Kidney epithelial cell (primary cell): Measurements from ENCODE around the gene MIA. TPM values are rescaled to one million over a fixed set of nuclear protein-coding genes. Genes with fewer than 3 reads are reported as not detected.

ENCODE experiments used
- DNase-seq: peaks from one replicate; pipeline ENCODE4 v3.0.0-alpha.2; 2010; ENCODE audit warnings: low read depth
- H3K27me3 ChIP-seq: 2 replicates; pipeline ENCODE4 v1.6.0; 2011; ENCODE audit warnings: low read length; ENCODE audit not compliant: control insufficient read depth, insufficient read depth
- H3K36me3 ChIP-seq: 2 replicates; pipeline ENCODE4 v1.5.1; 2011; ENCODE audit warnings: low read length; ENCODE audit not compliant: control insufficient read depth, insufficient read depth
- H3K4me3 ChIP-seq: 2 replicates; pipeline ENCODE4 v1.5.1; 2011; ENCODE audit warnings: low read depth, mild to moderate bottlenecking, control low read depth, low read length
- CTCF ChIP-seq: IDR thresholded peaks from 2 replicates; pipeline ENCODE4 v1.5.1; 2011; ENCODE audit warnings: mild to moderate bottlenecking, moderate library complexity, low read length, control low read depth, inconsistent platforms; ENCODE audit not compliant: insufficient read depth, poor library complexity, severe bottlenecking
- total RNA-seq: library from RNA; depleted of rRNA; stranded (reverse); fragments of >200 nt; gene quantifications from 2 replicates; pipeline ENCODE4 v1.2.3, GENCODE V29; 2015

The MIA gene
- total RNA-seq, 1 donor from 2014 or later, result not detected

- H3K36me3 ChIP-seq, result peaks cover 3% of the 10 kb centered on the region
Measured at GRCh38 chr19:40754611-40755247, 20.6 kb upstream of the MIA start.

GRCh38 chr19:40755248-40755624 lies 20.1 kb upstream of the MIA start:
- Histone ChIP-seq H3K27me3 (no peaks in the 10 kb centered on the region), H3K36me3 (peaks cover 3% of the 10 kb centered on the region), H3K4me3 (no peak overlapping the region)
- no peak for DNase-seq
- TF ChIP-seq CTCF, result no peak

More at GRCh38 chr19:40754611-40755247, 20.6 kb upstream of the MIA start:
- no peak for DNase-seq
- TF ChIP-seq CTCF, result no peak
- H3K4me3 ChIP-seq, result no peak overlapping the region
- H3K27me3 ChIP-seq, result no peaks in the 10 kb centered on the region

GRCh38 chr19:40755791-40756190 lies 19.5 kb upstream of the MIA start:
- Histone ChIP-seq H3K27me3 (no peaks in the 10 kb centered on the region), H3K4me3 (no peak overlapping the region), H3K36me3 (peaks cover 3% of the 10 kb centered on the region)
- no peak for DNase-seq
- TF ChIP-seq CTCF, result no peak

- H3K4me3 ChIP-seq, result no peak overlapping the region
- no peak for DNase-seq
- peaks cover 1% of the 10 kb centered on the region for H3K36me3 ChIP-seq
- no peaks in the 10 kb centered on the region for H3K27me3 ChIP-seq
- no peak for TF ChIP-seq CTCF
Measured at GRCh38 chr19:40756502-40757110, 18.7 kb upstream of the MIA start.

GRCh38 chr19:40758491-40758890 lies 16.8 kb upstream of the MIA start:
- TF ChIP-seq CTCF, result no peak
- Histone ChIP-seq H3K36me3 (peaks cover 3% of the 10 kb centered on the region), H3K27me3 (no peaks in the 10 kb centered on the region), H3K4me3 (no peak overlapping the region)
- DNase-seq, result no peak

- DNase-seq, result no peak
- no peak for TF ChIP-seq CTCF
- Histone ChIP-seq H3K27me3 (no peaks in the 10 kb centered on the region), H3K36me3 (peaks cover 4% of the 10 kb centered on the region), H3K4me3 (no peak overlapping the region)
Measured at GRCh38 chr19:40759352-40759751, 16.0 kb upstream of the MIA start.
